Spleen (tissue), 7 donors: Measurements from ENCODE around the gene FARP1.

Experiments
- POLR2A ChIP-seq, 3 donors: fragments of 450-650 bp; IDR thresholded peaks; one replicate each; pipeline ENCODE4 v1.5.1; 2017; ENCODE audit warnings: antibody characterized with exemption in 3 of 3, mild to moderate bottlenecking in 1 of 3
- POLR2AphosphoS5 ChIP-seq, 3 donors: sonication (generic); formaldehyde crosslinking; IDR thresholded peaks; one replicate each; pipeline ENCODE4 v1.5.1; 2017; ENCODE audit warnings: antibody characterized with exemption in 3 of 3
- TF ChIP-seq, protein P1 (sequence below), 11 experiments: fragments of 200-600 bp in 7 of 11; fragments of 450-650 bp in 4 of 11; sonication (generic) in 4 of 11; IDR thresholded peaks in 8 of 11; conservative IDR thresholded peaks in 3 of 11; 1 replicate in 7 of 11; 2 replicates in 4 of 11; pipeline versions ENCODE4 v1.4.0 to v1.8.0; 2016 to 2021; ENCODE audit warnings: antibody characterized with exemption in 11 of 11, inconsistent platforms in 4 of 11, mild to moderate bottlenecking in 1 of 11
- donor health status: DM: no; HTN: no; CAD: no; lungs with moderate emphysema.
- donor health status: DM: no; HTN: no; CAD: no.
- donor health status: DM: no; HTN: no; CAD: no.

DNA sequence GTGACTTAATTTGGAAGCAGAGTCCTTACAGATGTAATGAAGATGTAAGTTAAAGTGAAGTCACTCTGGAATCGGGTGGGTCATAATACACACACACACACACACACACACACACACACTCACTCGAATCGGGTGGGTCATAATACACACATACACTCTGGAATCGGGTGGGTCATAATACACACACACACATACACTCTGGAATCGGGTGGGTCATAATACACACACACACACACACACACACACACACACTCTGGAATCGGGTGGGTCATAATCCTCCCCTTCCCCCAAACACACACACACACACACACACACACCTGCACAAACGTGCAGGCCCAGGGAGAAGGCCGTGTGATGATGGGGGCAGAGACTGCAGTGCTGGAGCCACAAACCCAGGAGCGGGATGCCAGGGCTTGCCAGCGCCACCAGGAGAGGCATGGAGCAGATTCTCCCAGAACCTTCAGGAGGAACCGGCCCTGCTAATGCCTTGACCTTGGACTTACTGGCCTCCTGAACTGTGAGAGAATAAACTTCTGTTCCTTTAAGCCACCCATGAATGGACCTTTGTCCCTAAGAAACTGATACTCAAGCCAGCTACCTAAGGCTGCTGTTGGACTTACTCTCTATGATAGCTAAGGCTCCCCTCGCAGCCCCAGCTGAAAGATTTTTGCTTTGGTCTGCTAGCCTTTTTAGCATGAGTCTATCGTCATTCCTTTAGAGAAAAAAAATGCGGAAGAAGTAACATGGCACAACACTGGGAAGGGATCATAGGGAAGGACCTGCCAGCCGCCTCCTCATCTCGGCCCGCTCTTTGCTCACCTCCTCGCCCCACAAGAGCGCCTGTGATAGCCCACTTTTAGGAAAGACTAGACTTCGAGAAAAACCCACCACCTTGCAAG lies 170.4 kb downstream of the FARP1 start:
- TF ChIP-seq, protein P1, sequence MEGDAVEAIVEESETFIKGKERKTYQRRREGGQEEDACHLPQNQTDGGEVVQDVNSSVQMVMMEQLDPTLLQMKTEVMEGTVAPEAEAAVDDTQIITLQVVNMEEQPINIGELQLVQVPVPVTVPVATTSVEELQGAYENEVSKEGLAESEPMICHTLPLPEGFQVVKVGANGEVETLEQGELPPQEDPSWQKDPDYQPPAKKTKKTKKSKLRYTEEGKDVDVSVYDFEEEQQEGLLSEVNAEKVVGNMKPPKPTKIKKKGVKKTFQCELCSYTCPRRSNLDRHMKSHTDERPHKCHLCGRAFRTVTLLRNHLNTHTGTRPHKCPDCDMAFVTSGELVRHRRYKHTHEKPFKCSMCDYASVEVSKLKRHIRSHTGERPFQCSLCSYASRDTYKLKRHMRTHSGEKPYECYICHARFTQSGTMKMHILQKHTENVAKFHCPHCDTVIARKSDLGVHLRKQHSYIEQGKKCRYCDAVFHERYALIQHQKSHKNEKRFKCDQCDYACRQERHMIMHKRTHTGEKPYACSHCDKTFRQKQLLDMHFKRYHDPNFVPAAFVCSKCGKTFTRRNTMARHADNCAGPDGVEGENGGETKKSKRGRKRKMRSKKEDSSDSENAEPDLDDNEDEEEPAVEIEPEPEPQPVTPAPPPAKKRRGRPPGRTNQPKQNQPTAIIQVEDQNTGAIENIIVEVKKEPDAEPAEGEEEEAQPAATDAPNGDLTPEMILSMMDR (IDR thresholded peaks at IDR 0.05 in 8 of 11, conservative IDR thresholded peaks at IDR 0.05 in 3 of 11): no peak
- no peak for TF ChIP-seq POLR2A (IDR thresholded peaks at IDR 0.05)
- TF ChIP-seq POLR2AphosphoS5 (IDR thresholded peaks at IDR 0.05): no peak
